ENCODE data around the gene NPEPPS.
A peak's percentile ranks its signal among the peaks of the same experiment; 100 is the strongest.

The NPEPPS gene

GRCh38 chr17:47630614-47631013 lies 99.7 kb downstream of the NPEPPS start:
- DNase-seq: no peak

- DNase-seq: no peak
Measured at GRCh38 chr17:47632991-47633390, 102.1 kb downstream of the NPEPPS start.

GRCh38 chr17:47633996-47634395 lies 103.1 kb downstream of the NPEPPS start:
- no peak for DNase-seq

DNA sequence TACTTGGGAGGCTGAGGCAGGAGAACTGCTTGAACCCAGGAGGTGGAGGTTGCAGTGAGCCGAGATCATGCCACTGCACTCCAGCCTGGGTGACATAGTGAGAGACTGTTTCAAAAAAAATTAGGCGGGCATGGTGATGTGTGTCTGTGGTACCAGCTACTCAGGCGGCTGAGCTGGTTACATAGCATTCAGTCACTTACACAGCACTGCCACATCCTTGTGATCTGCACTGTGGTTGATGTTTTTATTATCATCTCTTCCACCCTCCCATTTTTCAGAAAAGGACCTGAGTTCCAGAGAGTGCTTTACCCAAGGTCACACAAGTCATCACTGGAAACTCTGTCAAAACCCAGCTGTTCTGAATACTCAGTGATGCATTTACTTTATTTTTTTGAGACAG lies 104.0 kb downstream of the NPEPPS start:
- no peak for DNase-seq

DNA sequence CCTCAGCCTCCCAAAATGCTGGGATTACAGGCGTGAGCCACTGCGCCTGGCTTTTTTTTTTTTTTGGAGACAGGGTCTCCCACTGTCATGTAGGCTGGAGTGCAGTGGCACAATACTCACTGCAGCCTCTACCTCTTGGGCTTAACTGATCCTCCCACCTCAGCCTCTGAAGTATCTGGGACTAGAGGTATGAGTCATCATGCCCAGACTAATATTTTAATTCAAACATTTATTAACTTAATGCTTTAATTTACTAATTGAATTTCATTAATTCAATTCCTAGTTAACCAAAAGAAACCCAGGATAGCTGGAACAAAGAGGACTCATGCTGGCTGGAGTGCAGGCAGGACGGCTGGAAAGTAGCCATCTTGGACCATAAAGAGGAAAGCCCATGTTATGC lies 104.8 kb downstream of the NPEPPS start:
- no peak for DNase-seq

DNA sequence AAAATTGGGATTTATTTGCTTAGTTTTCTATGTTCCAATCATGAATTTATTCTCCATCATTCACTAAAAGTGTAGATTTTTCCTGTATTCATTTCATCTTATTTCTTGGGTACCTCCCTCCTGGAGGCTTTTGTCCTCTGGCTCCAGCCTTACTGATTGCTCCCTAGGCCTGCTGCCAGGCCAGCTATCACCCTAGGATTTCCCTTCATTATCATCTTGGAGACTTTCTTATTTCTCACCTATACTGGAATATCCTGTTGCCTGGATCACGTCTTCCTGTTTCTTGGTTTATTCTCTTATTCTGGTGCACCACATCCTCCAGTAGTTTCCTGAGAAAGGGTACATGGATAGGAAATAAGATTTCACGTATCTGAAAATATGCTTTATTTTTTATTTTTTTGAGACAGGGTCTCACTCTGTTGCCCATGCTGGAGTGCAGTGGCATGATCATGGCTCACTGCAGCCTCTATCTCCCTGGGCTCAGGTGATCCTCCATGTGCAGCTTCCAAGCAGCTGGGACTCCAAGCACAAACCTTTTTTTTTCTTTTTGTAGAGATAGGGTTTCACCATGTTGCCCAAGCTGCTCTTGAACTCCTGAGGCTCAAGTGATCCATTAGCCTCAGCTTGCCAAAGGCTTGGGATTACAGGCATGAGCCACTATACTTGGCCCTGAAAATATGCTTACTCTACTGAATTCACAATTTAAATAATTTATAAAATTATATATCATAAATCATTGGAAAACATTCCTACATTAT lies 105.5 kb downstream of the NPEPPS start:
- no peak for DNase-seq

DNA sequence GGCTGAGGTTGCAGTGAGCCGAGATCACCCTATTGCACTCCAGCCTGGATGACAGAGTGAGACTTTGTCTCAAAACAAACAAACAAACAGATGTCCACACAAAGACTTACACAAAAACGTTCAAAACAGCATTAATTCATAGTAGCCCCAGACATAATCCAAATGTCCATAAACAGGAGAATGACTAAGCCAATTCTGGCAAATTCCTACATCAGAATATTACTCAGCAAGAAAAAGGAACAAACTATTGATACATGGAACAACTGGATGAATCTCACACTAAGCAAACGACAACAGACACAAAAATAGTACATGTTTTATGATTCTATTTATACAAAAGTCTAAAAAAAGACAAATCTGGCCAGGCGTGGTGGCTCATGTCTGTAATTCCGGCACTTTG lies 108.0 kb downstream of the NPEPPS start:
- DNase-seq: no peak

DNA sequence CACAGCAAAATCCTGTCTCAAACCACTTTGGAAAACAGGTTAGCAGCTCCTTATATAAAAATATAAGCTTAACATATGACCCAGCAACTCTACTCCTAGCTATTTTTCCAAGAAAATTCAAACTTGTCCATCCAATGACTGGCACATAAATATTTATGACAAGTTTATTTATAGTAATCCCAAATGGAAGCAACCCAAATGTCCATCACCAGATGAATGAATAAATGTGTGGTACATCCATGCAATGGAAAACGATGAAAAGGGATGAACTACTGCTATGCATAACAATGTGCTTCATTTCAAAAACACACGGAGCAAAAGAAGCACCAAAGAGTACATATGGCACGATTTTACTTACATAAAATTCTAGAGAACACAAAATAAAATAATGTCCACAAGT lies 109.2 kb downstream of the NPEPPS start:
- DNase-seq: no peak

GRCh38 chr17:47641202-47641601 lies 110.3 kb downstream of the NPEPPS start:
- DNase-seq: no peak

- no peak for DNase-seq
Measured at GRCh38 chr17:47643116-47643515, 112.2 kb downstream of the NPEPPS start.

- DNase-seq: no peak
Measured at GRCh38 chr17:47644324-47644723, 113.4 kb downstream of the NPEPPS start.

- peak; percentile 99 for DNase-seq
Measured at GRCh38 chr17:47649153-47649971, 118.5 kb downstream of the NPEPPS start, which contains the start of gene KPNB1. TSS of gene KPNB1 (plus strand) at chr17:47649919. CDS start at chr17:47650245, 326 bp downstream.

DNA sequence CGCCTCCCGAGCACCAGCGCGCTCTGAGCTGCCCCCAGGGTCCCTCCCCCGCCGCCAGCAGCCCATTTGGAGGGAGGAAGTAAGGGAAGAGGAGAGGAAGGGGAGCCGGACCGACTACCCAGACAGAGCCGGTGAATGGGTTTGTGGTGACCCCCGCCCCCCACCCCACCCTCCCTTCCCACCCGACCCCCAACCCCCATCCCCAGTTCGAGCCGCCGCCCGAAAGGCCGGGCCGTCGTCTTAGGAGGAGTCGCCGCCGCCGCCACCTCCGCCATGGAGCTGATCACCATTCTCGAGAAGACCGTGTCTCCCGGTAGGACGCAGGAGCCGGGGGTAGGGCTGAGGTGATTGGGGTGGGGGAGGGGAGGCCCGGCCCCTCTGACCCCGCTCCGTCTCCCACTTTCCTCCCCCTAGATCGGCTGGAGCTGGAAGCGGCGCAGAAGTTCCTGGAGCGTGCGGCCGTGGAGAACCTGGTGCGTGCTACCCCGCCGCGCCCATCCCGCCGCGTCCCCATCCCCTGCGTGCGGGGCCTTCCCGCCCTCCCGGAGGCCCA lies 119.1 kb downstream of the NPEPPS start:
- no peak for DNase-seq

GRCh38 chr17:47650525-47651522 lies 119.9 kb downstream of the NPEPPS start:
- peak; percentile 90 for DNase-seq

DNA sequence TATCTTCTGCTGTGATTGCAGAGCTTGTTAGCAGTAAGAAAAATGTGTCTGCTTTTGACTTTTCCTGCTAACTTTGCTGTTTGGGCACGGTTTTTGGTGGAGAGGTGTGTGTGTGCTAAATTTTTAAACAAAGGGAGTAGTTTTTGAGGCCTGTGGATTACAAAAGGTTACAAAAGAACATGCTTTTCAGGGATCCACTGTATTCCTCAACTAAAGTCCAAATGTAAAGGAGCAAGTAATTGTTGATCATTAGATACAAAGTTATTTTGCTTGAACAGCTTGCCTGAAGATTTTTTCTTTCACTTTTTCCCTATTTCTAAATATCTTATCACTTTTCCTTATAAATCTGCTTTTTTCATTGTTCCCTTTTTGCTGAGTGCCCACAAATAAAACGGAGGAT lies 120.8 kb downstream of the NPEPPS start:
- no peak for DNase-seq

DNA sequence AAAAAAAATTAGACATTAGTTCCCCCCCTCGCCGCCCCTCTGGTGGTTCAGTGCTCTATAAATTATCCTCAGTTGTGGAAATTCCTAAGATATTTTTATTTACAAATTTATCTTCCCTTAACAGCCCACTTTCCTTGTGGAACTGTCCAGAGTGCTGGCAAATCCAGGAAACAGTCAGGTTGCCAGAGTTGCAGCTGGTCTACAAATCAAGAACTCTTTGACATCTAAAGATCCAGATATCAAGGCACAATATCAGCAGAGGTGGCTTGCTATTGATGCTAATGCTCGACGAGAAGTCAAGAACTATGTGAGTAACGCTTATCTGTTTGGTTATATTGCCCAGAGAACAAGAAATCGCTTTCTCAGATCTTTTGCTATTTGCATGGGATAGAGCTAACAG lies 121.7 kb downstream of the NPEPPS start:
- DNase-seq: no peak

GRCh38 chr17:47653442-47653841 lies 122.5 kb downstream of the NPEPPS start:
- no peak for DNase-seq

DNA sequence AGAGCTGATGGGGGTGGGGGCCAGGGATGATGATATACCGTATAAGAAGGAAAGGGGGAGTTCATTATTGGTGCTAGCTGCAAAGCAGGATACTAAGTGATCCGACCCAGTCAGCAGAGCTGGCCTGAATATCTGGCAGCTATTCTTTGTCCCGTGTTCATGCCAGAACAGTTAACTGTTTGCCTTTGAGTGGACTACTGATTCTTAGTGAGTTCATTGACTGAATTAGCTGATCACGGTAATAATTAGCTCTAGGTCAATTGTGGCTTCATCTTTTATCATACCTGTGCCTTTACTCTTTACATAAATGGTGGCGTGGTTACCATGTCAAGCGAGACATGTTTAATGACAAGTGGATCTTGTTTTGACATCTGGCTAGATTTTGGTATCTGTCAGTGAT lies 124.1 kb downstream of the NPEPPS start:
- no peak for DNase-seq

DNA sequence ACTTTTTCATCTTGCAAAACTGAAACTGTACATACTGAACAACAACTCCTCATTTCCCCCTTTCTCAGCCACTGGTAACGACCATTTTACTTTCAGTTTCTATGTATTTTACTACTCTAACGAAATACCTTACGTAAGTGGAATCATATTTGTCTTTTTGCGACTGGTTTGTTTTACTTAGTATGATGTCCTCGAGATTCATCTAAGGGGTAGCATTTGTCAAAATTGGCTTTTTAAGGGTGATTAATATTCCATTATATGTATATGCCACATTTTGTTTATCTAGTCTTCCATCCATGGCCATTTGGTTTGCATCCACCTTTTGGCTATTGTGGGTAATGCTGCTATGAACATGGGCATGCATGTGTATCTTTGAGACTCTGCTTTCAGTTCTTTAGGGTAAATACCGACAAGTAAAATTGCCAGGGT lies 129.2 kb downstream of the NPEPPS start:
- no peak for DNase-seq

GRCh38 chr17:47663912-47664623 lies 133.2 kb downstream of the NPEPPS start:
- DNase-seq: peak; percentile 78

GRCh38 chr17:47664624-47664941 lies 133.7 kb downstream of the NPEPPS start:
- no peak for DNase-seq

GRCh38 chr17:47665655-47666054 lies 134.7 kb downstream of the NPEPPS start:
- no peak for DNase-seq
